ENCODE results near the gene PCGF1. TPM values are rescaled to one million over a fixed set of nuclear protein-coding genes. Genes with fewer than 3 reads are reported as not detected.

The PCGF1 gene
- total and polyA plus RNA-seq, 4 donors: 3.3 to 12.5 (median 10.9) TPM

DNA sequence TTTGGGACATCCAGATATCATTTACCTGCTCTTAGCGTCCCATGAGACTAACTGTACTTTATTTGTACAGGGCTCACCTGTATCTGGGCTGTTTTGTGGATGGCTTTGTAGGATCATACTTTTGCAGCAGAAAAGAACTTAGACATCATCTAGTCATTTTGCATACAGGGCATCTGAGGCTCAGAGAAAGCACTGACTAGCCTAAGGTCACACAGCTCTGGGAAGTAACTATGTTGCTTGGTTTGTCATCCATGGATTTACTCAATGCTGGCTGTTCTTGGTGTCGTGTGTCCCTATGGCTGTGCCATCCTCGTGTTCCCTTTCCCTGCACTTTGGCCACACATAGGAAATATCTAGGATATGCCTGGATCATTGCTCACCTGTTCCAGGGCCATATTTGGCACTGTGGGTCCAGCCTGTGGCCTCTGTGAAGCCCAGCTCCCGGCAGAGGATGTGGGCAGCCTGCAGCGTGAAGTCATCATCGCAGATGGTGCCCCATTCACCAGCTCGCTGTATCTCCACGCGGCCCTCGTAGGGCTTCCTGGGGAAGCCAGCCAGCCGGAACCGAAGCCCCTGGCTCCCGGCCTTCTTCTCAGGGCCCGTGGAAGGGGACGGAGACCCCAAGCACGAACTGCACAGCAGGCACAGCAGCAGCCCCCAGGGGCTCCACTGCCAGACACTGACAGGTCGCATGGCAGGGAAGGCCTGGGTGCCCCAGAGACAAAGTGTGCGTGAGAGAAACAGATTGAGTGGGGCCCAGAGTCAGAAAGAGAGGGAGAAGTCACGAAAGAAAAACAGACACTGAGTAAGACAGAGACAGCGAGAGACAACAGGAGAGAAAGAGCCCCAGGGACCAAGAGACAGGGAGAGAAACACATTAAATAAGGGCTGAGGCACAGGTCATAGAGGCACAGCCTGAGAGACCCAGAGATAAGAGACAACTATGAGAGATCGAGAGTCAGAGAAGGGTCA, 44.7 kb upstream of the PCGF1 start:
- Histone ChIP-seq H3K4me3 (ENCODE audit: low read depth in 1 of 3, low read length in 3 of 3) (no peak overlapping the region), H3K27me3 (ENCODE audit: control insufficient read depth in 4 of 4, insufficient read depth in 4 of 4, low read length in 3 of 4) (no peaks in the 10 kb centered on the region), H3K9ac (ENCODE audit: low read depth in 1 of 2, low read length in 2 of 2) (no peak overlapping the region), H3K4me1 (ENCODE audit: control insufficient read depth in 4 of 4, insufficient read depth in 4 of 4, low read length in 3 of 4) (peaks cover 5 to 19% (median 12%) of the 10 kb centered on the region in 4 donors), H3K9me3 (ENCODE audit: control insufficient read depth in 4 of 4, low read length in 3 of 4) (no peaks in the 10 kb centered on the region), H3K27ac (ENCODE audit: low read depth in 1 of 2, low read length in 2 of 2) (no peak overlapping the region), H3K36me3 (ENCODE audit: control insufficient read depth in 4 of 4, insufficient read depth in 3 of 4, low read depth in 1 of 4, low read length in 3 of 4) (no peaks in the 10 kb centered on the region)
- no peak for DNase-seq (ENCODE audit: low spot score)
- WGBS: 80% methylated on average over 21 of the region's 21 CpGs
- TF ChIP-seq, protein P1, sequence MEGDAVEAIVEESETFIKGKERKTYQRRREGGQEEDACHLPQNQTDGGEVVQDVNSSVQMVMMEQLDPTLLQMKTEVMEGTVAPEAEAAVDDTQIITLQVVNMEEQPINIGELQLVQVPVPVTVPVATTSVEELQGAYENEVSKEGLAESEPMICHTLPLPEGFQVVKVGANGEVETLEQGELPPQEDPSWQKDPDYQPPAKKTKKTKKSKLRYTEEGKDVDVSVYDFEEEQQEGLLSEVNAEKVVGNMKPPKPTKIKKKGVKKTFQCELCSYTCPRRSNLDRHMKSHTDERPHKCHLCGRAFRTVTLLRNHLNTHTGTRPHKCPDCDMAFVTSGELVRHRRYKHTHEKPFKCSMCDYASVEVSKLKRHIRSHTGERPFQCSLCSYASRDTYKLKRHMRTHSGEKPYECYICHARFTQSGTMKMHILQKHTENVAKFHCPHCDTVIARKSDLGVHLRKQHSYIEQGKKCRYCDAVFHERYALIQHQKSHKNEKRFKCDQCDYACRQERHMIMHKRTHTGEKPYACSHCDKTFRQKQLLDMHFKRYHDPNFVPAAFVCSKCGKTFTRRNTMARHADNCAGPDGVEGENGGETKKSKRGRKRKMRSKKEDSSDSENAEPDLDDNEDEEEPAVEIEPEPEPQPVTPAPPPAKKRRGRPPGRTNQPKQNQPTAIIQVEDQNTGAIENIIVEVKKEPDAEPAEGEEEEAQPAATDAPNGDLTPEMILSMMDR (IDR thresholded peaks at IDR 0.05; ENCODE audit: low read depth, low read length, missing input control): no peak
- TF ChIP-seq RAD21 (IDR thresholded peaks at IDR 0.05) (no peak), TAF1 (conservative IDR thresholded peaks at IDR 0.05) (no peak), GABPA (IDR thresholded peaks at IDR 0.05 in 1 of 2, conservative IDR thresholded peaks at IDR 0.05 in 1 of 2) (no peak), FOXA1 (IDR thresholded peaks at IDR 0.05) (no peak), RXRA (IDR thresholded peaks at IDR 0.05) (no peak), YY1 (IDR thresholded peaks at IDR 0.05) (no peak), EGR1 (IDR thresholded peaks at IDR 0.05; ENCODE audit: low read depth in 2 of 2) (no peak)
- TF ChIP-seq, protein P2, sequence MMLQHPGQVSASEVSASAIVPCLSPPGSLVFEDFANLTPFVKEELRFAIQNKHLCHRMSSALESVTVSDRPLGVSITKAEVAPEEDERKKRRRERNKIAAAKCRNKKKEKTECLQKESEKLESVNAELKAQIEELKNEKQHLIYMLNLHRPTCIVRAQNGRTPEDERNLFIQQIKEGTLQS (IDR thresholded peaks at IDR 0.05): no peak
- TF ChIP-seq, protein P3, sequence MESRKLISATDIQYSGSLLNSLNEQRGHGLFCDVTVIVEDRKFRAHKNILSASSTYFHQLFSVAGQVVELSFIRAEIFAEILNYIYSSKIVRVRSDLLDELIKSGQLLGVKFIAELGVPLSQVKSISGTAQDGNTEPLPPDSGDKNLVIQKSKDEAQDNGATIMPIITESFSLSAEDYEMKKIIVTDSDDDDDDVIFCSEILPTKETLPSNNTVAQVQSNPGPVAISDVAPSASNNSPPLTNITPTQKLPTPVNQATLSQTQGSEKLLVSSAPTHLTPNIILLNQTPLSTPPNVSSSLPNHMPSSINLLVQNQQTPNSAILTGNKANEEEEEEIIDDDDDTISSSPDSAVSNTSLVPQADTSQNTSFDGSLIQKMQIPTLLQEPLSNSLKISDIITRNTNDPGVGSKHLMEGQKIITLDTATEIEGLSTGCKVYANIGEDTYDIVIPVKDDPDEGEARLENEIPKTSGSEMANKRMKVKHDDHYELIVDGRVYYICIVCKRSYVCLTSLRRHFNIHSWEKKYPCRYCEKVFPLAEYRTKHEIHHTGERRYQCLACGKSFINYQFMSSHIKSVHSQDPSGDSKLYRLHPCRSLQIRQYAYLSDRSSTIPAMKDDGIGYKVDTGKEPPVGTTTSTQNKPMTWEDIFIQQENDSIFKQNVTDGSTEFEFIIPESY (IDR thresholded peaks at IDR 0.05): no peak

DNA sequence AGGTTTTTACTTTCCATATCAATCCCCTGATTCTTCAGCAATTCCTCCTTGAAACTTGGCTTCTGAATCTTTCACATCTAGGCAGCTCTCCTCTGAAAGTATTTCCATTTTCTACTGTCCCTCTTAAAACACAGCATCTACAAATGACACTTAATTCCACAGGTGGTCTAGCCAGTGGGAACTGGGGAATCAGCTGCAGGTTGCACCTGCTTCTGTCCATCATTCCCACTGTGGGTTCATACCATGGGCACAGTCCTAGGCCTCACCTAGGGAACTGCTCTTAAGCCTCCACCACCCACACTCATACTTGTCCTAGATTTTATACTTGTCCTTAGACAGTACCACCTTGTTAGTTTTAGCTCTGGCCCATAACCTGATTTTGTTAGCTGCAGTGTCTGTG, 44.0 kb upstream of the PCGF1 start:
- TF ChIP-seq GABPA (IDR thresholded peaks at IDR 0.05 in 1 of 2, conservative IDR thresholded peaks at IDR 0.05 in 1 of 2) (no peak), FOXA2 (IDR thresholded peaks at IDR 0.05) (no peak), EGR1 (IDR thresholded peaks at IDR 0.05; ENCODE audit: low read depth in 2 of 2) (no peak), YY1 (IDR thresholded peaks at IDR 0.05) (no peak), JUND (IDR thresholded peaks at IDR 0.05) (no peak), HNF4G (IDR thresholded peaks at IDR 0.05) (no peak)
- TF ChIP-seq, protein P4, sequence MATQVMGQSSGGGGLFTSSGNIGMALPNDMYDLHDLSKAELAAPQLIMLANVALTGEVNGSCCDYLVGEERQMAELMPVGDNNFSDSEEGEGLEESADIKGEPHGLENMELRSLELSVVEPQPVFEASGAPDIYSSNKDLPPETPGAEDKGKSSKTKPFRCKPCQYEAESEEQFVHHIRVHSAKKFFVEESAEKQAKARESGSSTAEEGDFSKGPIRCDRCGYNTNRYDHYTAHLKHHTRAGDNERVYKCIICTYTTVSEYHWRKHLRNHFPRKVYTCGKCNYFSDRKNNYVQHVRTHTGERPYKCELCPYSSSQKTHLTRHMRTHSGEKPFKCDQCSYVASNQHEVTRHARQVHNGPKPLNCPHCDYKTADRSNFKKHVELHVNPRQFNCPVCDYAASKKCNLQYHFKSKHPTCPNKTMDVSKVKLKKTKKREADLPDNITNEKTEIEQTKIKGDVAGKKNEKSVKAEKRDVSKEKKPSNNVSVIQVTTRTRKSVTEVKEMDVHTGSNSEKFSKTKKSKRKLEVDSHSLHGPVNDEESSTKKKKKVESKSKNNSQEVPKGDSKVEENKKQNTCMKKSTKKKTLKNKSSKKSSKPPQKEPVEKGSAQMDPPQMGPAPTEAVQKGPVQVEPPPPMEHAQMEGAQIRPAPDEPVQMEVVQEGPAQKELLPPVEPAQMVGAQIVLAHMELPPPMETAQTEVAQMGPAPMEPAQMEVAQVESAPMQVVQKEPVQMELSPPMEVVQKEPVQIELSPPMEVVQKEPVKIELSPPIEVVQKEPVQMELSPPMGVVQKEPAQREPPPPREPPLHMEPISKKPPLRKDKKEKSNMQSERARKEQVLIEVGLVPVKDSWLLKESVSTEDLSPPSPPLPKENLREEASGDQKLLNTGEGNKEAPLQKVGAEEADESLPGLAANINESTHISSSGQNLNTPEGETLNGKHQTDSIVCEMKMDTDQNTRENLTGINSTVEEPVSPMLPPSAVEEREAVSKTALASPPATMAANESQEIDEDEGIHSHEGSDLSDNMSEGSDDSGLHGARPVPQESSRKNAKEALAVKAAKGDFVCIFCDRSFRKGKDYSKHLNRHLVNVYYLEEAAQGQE (IDR thresholded peaks at IDR 0.05): no peak
- TF ChIP-seq, protein P1 (IDR thresholded peaks at IDR 0.05; ENCODE audit: low read depth, low read length, missing input control): no peak
- Histone ChIP-seq H3K9ac (ENCODE audit: low read depth in 1 of 2, low read length in 2 of 2) (no peak overlapping the region), H3K36me3 (ENCODE audit: control insufficient read depth in 4 of 4, insufficient read depth in 3 of 4, low read depth in 1 of 4, low read length in 3 of 4) (no peaks in the 10 kb centered on the region), H3K27ac (ENCODE audit: low read depth in 1 of 2, low read length in 2 of 2) (no peak overlapping the region), H3K4me1 (ENCODE audit: control insufficient read depth in 4 of 4, insufficient read depth in 4 of 4, low read length in 3 of 4) (peaks cover 5 to 19% (median 12%) of the 10 kb centered on the region in 4 donors), H3K4me3 (ENCODE audit: low read depth in 1 of 3, low read length in 3 of 3) (no peak overlapping the region), H3K27me3 (ENCODE audit: control insufficient read depth in 4 of 4, insufficient read depth in 4 of 4, low read length in 3 of 4) (no peaks in the 10 kb centered on the region), H3K9me3 (ENCODE audit: control insufficient read depth in 4 of 4, low read length in 3 of 4) (no peaks in the 10 kb centered on the region)
- DNase-seq (ENCODE audit: low spot score): no peak
